Thyroid gland (tissue), 4 donors: ENCODE data around the gene RAB31. TPM values are rescaled to one million over a fixed set of nuclear protein-coding genes. Genes with fewer than 3 reads are reported as not detected.
"Not testable (repeated sequence)": the region's sequence is repeated elsewhere in the genome, so short reads cannot be mapped to it uniquely, and the experiment has no call there.

Experiments used
- DNase-seq, 2 donors: peaks; one replicate each; pipeline ENCODE4 v3.0.0-alpha.2; 2019
- H3K27ac ChIP-seq, 3 donors: fragments of 200-600 bp; sonication (generic); 1 replicate in 2 of 3; 2 replicates in 1 of 3; pipeline ENCODE4 v1.5.1; 2016 to 2019; ENCODE audit warnings: mild to moderate bottlenecking in 1 of 3, moderate library complexity in 1 of 3
- H3K27me3 ChIP-seq: fragments of 200-600 bp; sonication (generic); one replicate; pipeline ENCODE4 v1.5.1; 2019
- H3K36me3 ChIP-seq, 2 donors: fragments of 200-600 bp; sonication (generic); one replicate each; pipeline ENCODE4 v1.5.1; 2016 to 2019
- H3K4me1 ChIP-seq, 2 donors: fragments of 200-600 bp; sonication (generic); one replicate each; pipeline ENCODE4 v1.5.1; 2017 to 2019
- H3K4me3 ChIP-seq, 3 donors: fragments of 200-600 bp; sonication (generic); replicated peaks in 1 of 3; 1 replicate in 2 of 3; 2 replicates in 1 of 3; pipeline ENCODE4 v1.5.1; 2016; ENCODE audit warnings: mild to moderate bottlenecking in 1 of 3
- H3K9me3 ChIP-seq: fragments of 200-600 bp; sonication (generic); one replicate; pipeline ENCODE4 v1.5.1; 2017
- CTCF ChIP-seq, 6 experiments: fragments of 200-600 bp in 3 of 6; fragments of 450-650 bp in 3 of 6; sonication (generic) in 3 of 6; IDR thresholded peaks; one replicate each; pipeline ENCODE4 v1.5.1; 2016 to 2019; ENCODE audit warnings: antibody characterized with exemption in 6 of 6, mild to moderate bottlenecking in 2 of 6, inconsistent platforms in 1 of 6, moderate library complexity in 1 of 6
- POLR2A ChIP-seq, 2 donors: fragments of 450-650 bp; IDR thresholded peaks; one replicate each; pipeline ENCODE4 v1.6.1; 2017; ENCODE audit warnings: antibody characterized with exemption in 2 of 2, mild to moderate bottlenecking in 2 of 2, moderate library complexity in 1 of 2
- WGBS, 2 donors: methylation state at CpG; one replicate each; pipeline ENCODE4 v1.1.5; 2017; 5-methylcytosine and 5-hydroxymethylcytosine counted together
- intact Hi-C: fragments of 100-400 bp; cut with DNase I; formaldehyde crosslinking; loops from one replicate; pipeline ENCODE4 v1.15.1; 2023
- total RNA-seq, 4 donors: library from RNA; depleted of rRNA; stranded (reverse); fragments of >200 nt; gene quantifications; one replicate each; pipeline ENCODE4 v1.2.3, GENCODE V29; 2016

RAB31 gene
- total RNA-seq, 4 donors from 2014 or later: 33.9 to 72.7 (median 40.8) TPM

- intact Hi-C loops: no loop called here
- no peak overlapping the region for H3K27ac ChIP-seq
- 73 to 76% methylated on average over 11 of the region's 11 CpGs for WGBS, 2 donors
Observed at GRCh38 chr18:9898792-9899549, 190.9 kb downstream of the RAB31 start.

GRCh38 chr18:9899550-9899930 is 191.4 kb downstream of the RAB31 start:
- DNase-seq, H3K4me1 ChIP-seq, H3K36me3 ChIP-seq, H3K27ac ChIP-seq, H3K27me3 ChIP-seq, H3K4me3 ChIP-seq, intact Hi-C loops, H3K9me3 ChIP-seq: not testable (repeated sequence)
- 83% methylated on average over 1 of the region's 1 CpG; no CpG with 5 or more reads in 1 of the 2 donors for WGBS, 2 donors

More at GRCh38 chr18:9898792-9899549, 190.9 kb downstream of the RAB31 start:
- H3K27me3 ChIP-seq: no peaks in the 10 kb centered on the region
- no peak overlapping the region for H3K4me3 ChIP-seq
- H3K9me3 ChIP-seq: no peaks in the 10 kb centered on the region
- no peak for DNase-seq
- TF ChIP-seq CTCF (IDR thresholded peaks at IDR 0.05) (no peak), POLR2A (IDR thresholded peaks at IDR 0.05) (no peak)
- H3K36me3 ChIP-seq: no peaks in the 10 kb centered on the region
- H3K4me1 ChIP-seq: no peaks in the 10 kb centered on the region

- Histone ChIP-seq H3K27ac (no peak overlapping the region), H3K9me3 (no peaks in the 10 kb centered on the region), H3K4me1 (no peaks in the 10 kb centered on the region), H3K4me3 (no peak overlapping the region), H3K36me3 (no peaks in the 10 kb centered on the region), H3K27me3 (no peaks in the 10 kb centered on the region)
- TF ChIP-seq CTCF (IDR thresholded peaks at IDR 0.05): no peak
- no peak for TF ChIP-seq POLR2A (IDR thresholded peaks at IDR 0.05)
- DNase-seq: no peak
- 85 to 86% methylated on average over 7 of the region's 7 CpGs for WGBS, 2 donors
- intact Hi-C loops: no loop called here
Observed at GRCh38 chr18:9900699-9901098, 192.6 kb downstream of the RAB31 start.

- 77 to 80% methylated on average over 3 of the region's 3 CpGs for WGBS, 2 donors
- H3K4me1 ChIP-seq: no peaks in the 10 kb centered on the region
Observed at GRCh38 chr18:9901377-9901776, 193.3 kb downstream of the RAB31 start.

GRCh38 chr18:9902264-9902663 is 194.2 kb downstream of the RAB31 start:
- DNase-seq, H3K4me3 ChIP-seq, H3K9me3 ChIP-seq, H3K4me1 ChIP-seq, intact Hi-C loops, H3K27ac ChIP-seq, H3K36me3 ChIP-seq, H3K27me3 ChIP-seq: not testable (repeated sequence)
- 94 to 95% methylated on average over 14 of the region's 14 CpGs for WGBS, 2 donors

More at GRCh38 chr18:9901377-9901776, 193.3 kb downstream of the RAB31 start:
- no peak overlapping the region for H3K27ac ChIP-seq
- no peak overlapping the region for H3K4me3 ChIP-seq
- no peaks in the 10 kb centered on the region for H3K9me3 ChIP-seq
- peak; percentile 44 to 49 for DNase-seq
- no peak for TF ChIP-seq CTCF (IDR thresholded peaks at IDR 0.05)
- TF ChIP-seq POLR2A (IDR thresholded peaks at IDR 0.05): no peak
- no peaks in the 10 kb centered on the region for H3K36me3 ChIP-seq
- intact Hi-C loops: no loop called here
- H3K27me3 ChIP-seq: no peaks in the 10 kb centered on the region

GRCh38 chr18:9902832-9903231 is 194.7 kb downstream of the RAB31 start:
- no peak overlapping the region for H3K4me3 ChIP-seq
- intact Hi-C loops: no loop called here
- H3K27me3 ChIP-seq: no peaks in the 10 kb centered on the region
- no peak overlapping the region for H3K27ac ChIP-seq
- no peaks in the 10 kb centered on the region for H3K36me3 ChIP-seq
- TF ChIP-seq POLR2A (IDR thresholded peaks at IDR 0.05): no peak
- H3K4me1 ChIP-seq: no peaks in the 10 kb centered on the region
- no peak for DNase-seq
- H3K9me3 ChIP-seq: no peaks in the 10 kb centered on the region
- 77 to 85% methylated on average over 10 of the region's 10 CpGs for WGBS, 2 donors
